ENCODE measurements around the gene SNX24. TPM values are rescaled to one million over a fixed set of nuclear protein-coding genes. Genes with fewer than 3 reads are reported as not detected.
A peak's percentile ranks its signal among the peaks of the same experiment; 100 is the strongest.
"Not testable (repeated sequence)": the region's sequence is repeated elsewhere in the genome, so short reads cannot be mapped to it uniquely, and the experiment has no call there.

The SNX24 gene
- polyA plus RNA-seq, 1 experiment, result 14.8 TPM

GRCh38 chr5:122972877-122973276 lies 127.5 kb downstream of the SNX24 start:
- Histone ChIP-seq H3K9me3 (ENCODE audit: control insufficient read depth, insufficient read depth, low read length) (no peaks in the 10 kb centered on the region), H3K4me3 (ENCODE audit: low read depth, low read length) (no peak overlapping the region), H3K27ac (ENCODE audit: low read depth, low read length) (no peak overlapping the region), H3K27me3 (ENCODE audit: control insufficient read depth, insufficient read depth, low read length) (no peaks in the 10 kb centered on the region)
- TF ChIP-seq, protein P1, sequence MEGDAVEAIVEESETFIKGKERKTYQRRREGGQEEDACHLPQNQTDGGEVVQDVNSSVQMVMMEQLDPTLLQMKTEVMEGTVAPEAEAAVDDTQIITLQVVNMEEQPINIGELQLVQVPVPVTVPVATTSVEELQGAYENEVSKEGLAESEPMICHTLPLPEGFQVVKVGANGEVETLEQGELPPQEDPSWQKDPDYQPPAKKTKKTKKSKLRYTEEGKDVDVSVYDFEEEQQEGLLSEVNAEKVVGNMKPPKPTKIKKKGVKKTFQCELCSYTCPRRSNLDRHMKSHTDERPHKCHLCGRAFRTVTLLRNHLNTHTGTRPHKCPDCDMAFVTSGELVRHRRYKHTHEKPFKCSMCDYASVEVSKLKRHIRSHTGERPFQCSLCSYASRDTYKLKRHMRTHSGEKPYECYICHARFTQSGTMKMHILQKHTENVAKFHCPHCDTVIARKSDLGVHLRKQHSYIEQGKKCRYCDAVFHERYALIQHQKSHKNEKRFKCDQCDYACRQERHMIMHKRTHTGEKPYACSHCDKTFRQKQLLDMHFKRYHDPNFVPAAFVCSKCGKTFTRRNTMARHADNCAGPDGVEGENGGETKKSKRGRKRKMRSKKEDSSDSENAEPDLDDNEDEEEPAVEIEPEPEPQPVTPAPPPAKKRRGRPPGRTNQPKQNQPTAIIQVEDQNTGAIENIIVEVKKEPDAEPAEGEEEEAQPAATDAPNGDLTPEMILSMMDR (IDR thresholded peaks at IDR 0.05; ENCODE audit: low read depth, low read length), result no peak
- POLR2A ChIA-PET, result no interaction called here
- DNase-seq (ENCODE audit: low read depth, low spot score), result peak; percentile 4
- CTCF ChIA-PET, result no interaction called here

DNA sequence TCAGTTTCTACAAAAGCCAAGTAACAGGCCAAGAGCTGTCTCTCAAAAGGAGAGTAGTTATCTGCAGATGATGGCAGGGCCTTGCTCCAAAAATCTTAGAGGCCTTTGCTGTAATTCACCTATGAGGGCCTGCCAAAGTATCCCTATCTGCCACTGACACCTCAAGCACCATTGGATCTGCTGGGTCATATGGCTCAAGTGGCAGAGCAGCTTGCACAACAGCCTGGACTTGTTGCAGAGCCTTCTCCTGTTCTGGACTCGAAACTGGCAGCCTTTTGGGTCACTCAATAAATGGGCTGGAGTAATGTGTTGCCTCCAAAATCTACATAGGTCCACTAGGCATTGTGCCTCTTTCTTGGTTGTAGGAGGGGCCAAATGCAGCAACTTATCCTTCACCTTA lies 128.3 kb downstream of the SNX24 start:
- CTCF ChIA-PET; H3K9me3 ChIP-seq (ENCODE audit: control insufficient read depth, insufficient read depth, low read length); H3K27me3 ChIP-seq (ENCODE audit: control insufficient read depth, insufficient read depth, low read length); POLR2A ChIA-PET; DNase-seq (ENCODE audit: low read depth, low spot score); H3K4me3 ChIP-seq (ENCODE audit: low read depth, low read length); H3K27ac ChIP-seq (ENCODE audit: low read depth, low read length): not testable (repeated sequence)

DNA sequence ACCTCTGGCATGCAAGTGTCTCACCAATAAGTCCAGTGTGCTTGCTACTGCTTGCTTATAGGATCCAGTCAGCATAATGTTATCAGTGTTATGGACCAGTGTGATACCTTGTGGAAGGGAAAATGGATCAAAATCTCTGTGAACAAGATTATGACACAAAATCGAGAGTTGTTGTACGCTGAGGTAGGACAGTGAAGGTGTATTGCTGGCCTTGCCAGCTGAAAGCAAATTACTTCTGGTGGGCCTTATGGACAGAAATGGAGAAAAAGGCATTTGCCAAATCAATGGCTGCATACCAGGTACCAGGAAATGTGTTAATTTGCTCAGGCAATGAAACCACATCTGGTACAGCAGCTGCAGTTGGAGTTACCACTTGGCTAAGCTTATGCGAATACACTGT lies 128.8 kb downstream of the SNX24 start:
- H3K4me3 ChIP-seq (ENCODE audit: low read depth, low read length); CTCF ChIA-PET; H3K9me3 ChIP-seq (ENCODE audit: control insufficient read depth, insufficient read depth, low read length); H3K27me3 ChIP-seq (ENCODE audit: control insufficient read depth, insufficient read depth, low read length); H3K27ac ChIP-seq (ENCODE audit: low read depth, low read length); POLR2A ChIA-PET; DNase-seq (ENCODE audit: low read depth, low spot score): not testable (repeated sequence)

DNA sequence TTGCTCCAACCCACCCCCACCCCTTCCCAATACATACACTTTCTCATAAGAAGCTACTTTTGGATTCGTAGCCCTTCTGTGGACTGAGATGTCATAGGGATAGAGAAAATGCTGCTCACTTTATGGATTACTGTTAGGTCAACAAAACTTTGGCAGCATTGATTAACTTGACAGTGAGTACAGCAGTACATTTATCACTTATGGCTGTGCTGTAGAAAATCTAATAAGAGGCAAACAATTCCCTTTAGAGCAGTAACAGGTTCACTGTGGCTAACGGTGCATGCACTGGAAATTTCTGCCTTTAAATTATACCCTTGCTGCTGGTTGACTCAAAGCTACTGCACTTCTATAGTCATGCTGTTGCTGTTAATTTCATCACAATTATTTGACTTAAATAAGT lies 131.9 kb downstream of the SNX24 start:
- Histone ChIP-seq H3K9me3 (ENCODE audit: control insufficient read depth, insufficient read depth, low read length) (no peaks in the 10 kb centered on the region), H3K4me3 (ENCODE audit: low read depth, low read length) (no peak overlapping the region), H3K27me3 (ENCODE audit: control insufficient read depth, insufficient read depth, low read length) (no peaks in the 10 kb centered on the region), H3K27ac (ENCODE audit: low read depth, low read length) (no peak overlapping the region)
- no peak for DNase-seq (ENCODE audit: low read depth, low spot score)
- ChIA-PET CTCF (interaction anchor here (1.0 kb wide), 1 partner anchor 8 kb away, joined by 3 read pairs; no protein-coding TSS in a partner anchor), POLR2A (no interaction called here)
- TF ChIP-seq, protein P1 (IDR thresholded peaks at IDR 0.05; ENCODE audit: low read depth, low read length), result no peak

DNA sequence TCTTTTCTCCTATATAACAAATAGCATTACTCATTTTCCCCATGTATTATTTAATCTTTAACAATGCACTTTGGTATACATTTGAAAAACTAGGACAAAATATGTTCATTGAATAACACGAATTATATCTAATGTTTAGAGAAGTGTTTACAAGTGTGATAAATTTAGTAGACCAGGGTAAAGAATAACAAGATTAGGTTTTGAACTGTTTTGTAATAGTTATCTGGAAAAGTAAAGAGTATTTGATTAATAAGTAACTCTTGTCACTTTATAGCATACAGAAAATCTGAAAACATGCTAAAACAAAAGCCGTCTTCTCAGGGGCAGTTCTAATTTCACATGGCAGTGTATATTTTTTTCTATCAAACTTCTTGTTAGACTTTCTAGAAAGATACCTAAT lies 132.7 kb downstream of the SNX24 start:
- Histone ChIP-seq H3K9me3 (ENCODE audit: control insufficient read depth, insufficient read depth, low read length) (no peaks in the 10 kb centered on the region), H3K27me3 (ENCODE audit: control insufficient read depth, insufficient read depth, low read length) (no peaks in the 10 kb centered on the region), H3K27ac (ENCODE audit: low read depth, low read length) (no peak overlapping the region), H3K4me3 (ENCODE audit: low read depth, low read length) (no peak overlapping the region)
- TF ChIP-seq, protein P1 (IDR thresholded peaks at IDR 0.05; ENCODE audit: low read depth, low read length), result no peak
- POLR2A ChIA-PET, result no interaction called here
- CTCF ChIA-PET, result no interaction called here
- no peak for DNase-seq (ENCODE audit: low read depth, low spot score)

- DNase-seq (ENCODE audit: low read depth, low spot score), result no peak
- ChIA-PET POLR2A (no interaction called here), CTCF (no interaction called here)
- no peaks in the 10 kb centered on the region for H3K9me3 ChIP-seq (ENCODE audit: control insufficient read depth, insufficient read depth, low read length)
- no peak overlapping the region for H3K27ac ChIP-seq (ENCODE audit: low read depth, low read length)
- TF ChIP-seq, protein P1 (IDR thresholded peaks at IDR 0.05; ENCODE audit: low read depth, low read length), result no peak
- no peaks in the 10 kb centered on the region for H3K27me3 ChIP-seq (ENCODE audit: control insufficient read depth, insufficient read depth, low read length)
- H3K4me3 ChIP-seq (ENCODE audit: low read depth, low read length), result no peak overlapping the region
Measured at GRCh38 chr5:122978644-122979297, 133.4 kb downstream of the SNX24 start.
